Myocyte (in vitro differentiated cells): ENCODE results near the gene GOLGA6A. TPM values are rescaled to one million over a fixed set of nuclear protein-coding genes. Genes with fewer than 3 reads are reported as not detected.
"Not testable (repeated sequence)": the region's sequence is repeated elsewhere in the genome, so short reads cannot be mapped to it uniquely, and the experiment has no call there.

Source experiments
- DNase-seq: peaks from one replicate; pipeline ENCODE4 v3.0.0-alpha.2; 2012; ENCODE audit warnings: low read depth
- polyA plus RNA-seq: library from polyadenylated mRNA; unstranded; fragments of >200 nt; gene quantifications from one replicate; pipeline ENCODE4 v1.2.1, GENCODE V29; 2012; ENCODE audit warnings: missing spikeins
- total RNA-seq: library from RNA; depleted of rRNA; stranded (reverse); fragments of >200 nt; gene quantifications from 2 replicates; pipeline ENCODE4 v1.2.3, GENCODE V29; 2014

GOLGA6A gene
- total RNA-seq, result 0.16 TPM in 1 of 2 replicates, not detected in the other
- polyA plus RNA-seq, result 0.33 TPM

- DNase-seq, result not testable (repeated sequence)
These were observed at the start of gene GOLGA6A for GRCh38 chr15:74082450-74082849. TSS of gene GOLGA6A (minus strand) at chr15:74082550. CDS start at chr15:74082509, 41 bp downstream.

GRCh38 chr15:74131628-74132413 is 49.5 kb upstream of the GOLGA6A start:
- no peak for DNase-seq

- no peak for DNase-seq
These were observed 48.7 kb upstream of the GOLGA6A start for GRCh38 chr15:74130849-74131627.

GRCh38 chr15:74130155-74130848 is 48.0 kb upstream of the GOLGA6A start, which contains the start of gene ISLR2:
TSS of gene ISLR2 (plus strand) at chr15:74130586. CDS start at chr15:74132755, 2,169 bp downstream.
- no peak for DNase-seq

- DNase-seq, result no peak
These were observed 47.3 kb upstream of the GOLGA6A start for GRCh38 chr15:74129586-74130154.

- no peak for DNase-seq
These were observed 46.6 kb upstream of the GOLGA6A start for GRCh38 chr15:74128785-74129585.

- no peak for DNase-seq
These were observed 45.8 kb upstream of the GOLGA6A start for GRCh38 chr15:74127954-74128784.

GRCh38 chr15:74127255-74127953 is 45.1 kb upstream of the GOLGA6A start:
- peak; percentile 84 for DNase-seq

- DNase-seq, result no peak
These were observed 42.4 kb upstream of the GOLGA6A start for GRCh38 chr15:74124759-74125158.

- no peak for DNase-seq
These were observed 41.8 kb upstream of the GOLGA6A start for GRCh38 chr15:74124196-74124595.

- DNase-seq, result no peak
These were observed 41.3 kb upstream of the GOLGA6A start for GRCh38 chr15:74123658-74124057.

- DNase-seq, result no peak
These were observed 40.7 kb upstream of the GOLGA6A start for GRCh38 chr15:74123131-74123429.

- DNase-seq, result no peak
These were observed 40.2 kb upstream of the GOLGA6A start for GRCh38 chr15:74122403-74123130.

GRCh38 chr15:74121858-74122257 is 39.5 kb upstream of the GOLGA6A start:
- no peak for DNase-seq

GRCh38 chr15:74121039-74121438 is 38.7 kb upstream of the GOLGA6A start:
- DNase-seq, result no peak

GRCh38 chr15:74120426-74120825 is 38.1 kb upstream of the GOLGA6A start:
- DNase-seq, result no peak

GRCh38 chr15:74109713-74110112 is 27.4 kb upstream of the GOLGA6A start:
- DNase-seq, result no peak

GRCh38 chr15:74108611-74109010 is 26.3 kb upstream of the GOLGA6A start:
- not testable (repeated sequence) for DNase-seq
